Ectodermal cell (in vitro differentiated cells): ENCODE results near the gene JCAD.

Experiments used
- H3K27ac ChIP-seq: 2 replicates; pipeline ENCODE4 v1.7.0; 2013; ENCODE audit warnings: mild to moderate bottlenecking, low read depth, low read length; ENCODE audit not compliant: insufficient read depth, poor library complexity, severe bottlenecking
- H3K27me3 ChIP-seq: 2 replicates; pipeline ENCODE4 v1.7.0; 2013; ENCODE audit warnings: mild to moderate bottlenecking, low read length; ENCODE audit not compliant: insufficient read depth, control insufficient read depth, poor library complexity, severe bottlenecking
- H3K36me3 ChIP-seq: one replicate; pipeline ENCODE4 v1.7.0; 2013; ENCODE audit warnings: low read length; ENCODE audit not compliant: control insufficient read depth, insufficient read depth
- H3K4me1 ChIP-seq: one replicate; pipeline ENCODE4 v1.7.0; 2013; ENCODE audit warnings: low read length; ENCODE audit not compliant: control insufficient read depth, insufficient read depth
- H3K4me3 ChIP-seq: 2 replicates; pipeline ENCODE4 v1.7.0; 2013; ENCODE audit warnings: low read depth, low read length, control low read depth; ENCODE audit not compliant: insufficient read depth
- H3K9me3 ChIP-seq: 2 replicates; pipeline ENCODE4 v1.7.0; 2013; ENCODE audit warnings: mild to moderate bottlenecking, low read length, moderate library complexity; ENCODE audit not compliant: control insufficient read depth
- WGBS, 2 experiments: methylation state at CpG; one replicate each; pipeline ENCODE4 v1.1.7; 2013; ENCODE audit warnings: missing lambda C conversion rate in 2 of 2; 5-methylcytosine and 5-hydroxymethylcytosine counted together

Gene JCAD

GRCh38 chr10:30037620-30038336 lies 21.6 kb downstream of the JCAD start:
- H3K36me3 ChIP-seq, result no peaks in the 10 kb centered on the region
- WGBS, 2 experiments, result 95% methylated on average over 10 of the region's 10 CpGs

DNA sequence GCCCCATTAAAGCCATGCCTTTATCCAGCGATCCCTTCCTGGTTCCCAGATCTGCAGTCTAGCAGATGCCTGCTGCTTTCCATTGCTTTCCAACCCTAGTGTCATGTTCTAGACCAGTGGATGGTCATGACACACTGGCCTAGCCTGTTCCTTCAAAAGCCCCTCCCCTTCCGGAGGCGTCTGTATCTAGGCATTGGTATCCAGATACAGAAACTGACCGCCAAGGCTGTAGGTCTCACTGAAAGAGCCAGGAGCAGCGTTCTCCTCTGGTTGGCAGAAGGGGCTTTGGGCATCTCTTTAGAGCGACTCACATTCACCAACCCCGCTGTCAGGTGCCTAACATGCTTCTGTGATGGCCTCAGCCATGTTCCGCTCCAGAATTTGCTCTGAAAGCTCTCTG lies 22.6 kb downstream of the JCAD start:
- WGBS, 2 experiments, result 94 to 95% methylated on average over 8 of the region's 8 CpGs
- H3K4me3 ChIP-seq, result no peak overlapping the region

More at GRCh38 chr10:30037620-30038336, 21.6 kb downstream of the JCAD start:
- H3K4me3 ChIP-seq, result no peak overlapping the region
- no peaks in the 10 kb centered on the region for H3K27me3 ChIP-seq
- no peaks in the 10 kb centered on the region for H3K9me3 ChIP-seq
- H3K27ac ChIP-seq, result no peak overlapping the region
- H3K4me1 ChIP-seq, result peaks cover 7% of the 10 kb centered on the region

GRCh38 chr10:30036341-30036740 lies 23.0 kb downstream of the JCAD start:
- Histone ChIP-seq H3K4me3 (no peak overlapping the region), H3K27ac (no peak overlapping the region), H3K4me1 (peaks cover 7% of the 10 kb centered on the region), H3K27me3 (no peaks in the 10 kb centered on the region), H3K9me3 (no peaks in the 10 kb centered on the region), H3K36me3 (no peaks in the 10 kb centered on the region)
- 96 to 97% methylated on average over 3 of the region's 3 CpGs for WGBS, 2 experiments

More for the DNA sequence above, 22.6 kb downstream of the JCAD start:
- H3K27ac ChIP-seq, result no peak overlapping the region
- H3K36me3 ChIP-seq, result no peaks in the 10 kb centered on the region
- no peaks in the 10 kb centered on the region for H3K9me3 ChIP-seq
- H3K4me1 ChIP-seq, result peaks cover 7% of the 10 kb centered on the region
- H3K27me3 ChIP-seq, result no peaks in the 10 kb centered on the region

GRCh38 chr10:30034433-30035137 lies 24.8 kb downstream of the JCAD start:
- Histone ChIP-seq H3K36me3 (no peaks in the 10 kb centered on the region), H3K4me1 (peaks cover 7% of the 10 kb centered on the region), H3K9me3 (no peaks in the 10 kb centered on the region), H3K4me3 (no peak overlapping the region), H3K27me3 (no peaks in the 10 kb centered on the region), H3K27ac (no peak overlapping the region)
- WGBS, 2 experiments, result 36 to 37% methylated on average over 15 of the region's 15 CpGs

GRCh38 chr10:30032125-30032524 lies 27.3 kb downstream of the JCAD start:
- 100% methylated on average over 1 of the region's 1 CpG for WGBS, 2 experiments
- H3K36me3 ChIP-seq, result no peaks in the 10 kb centered on the region

GRCh38 chr10:30029872-30030256 lies 29.5 kb downstream of the JCAD start:
- Histone ChIP-seq H3K4me3 (no peak overlapping the region), H3K9me3 (no peaks in the 10 kb centered on the region), H3K36me3 (no peaks in the 10 kb centered on the region), H3K4me1 (peaks cover 5% of the 10 kb centered on the region), H3K27ac (no peak overlapping the region), H3K27me3 (no peaks in the 10 kb centered on the region)
- 87 to 94% methylated on average over 7 of the region's 7 CpGs for WGBS, 2 experiments

More at GRCh38 chr10:30032125-30032524, 27.3 kb downstream of the JCAD start:
- H3K4me3 ChIP-seq, result no peak overlapping the region
- H3K4me1 ChIP-seq, result peaks cover 7% of the 10 kb centered on the region
- H3K9me3 ChIP-seq, result no peaks in the 10 kb centered on the region
- no peaks in the 10 kb centered on the region for H3K27me3 ChIP-seq
- H3K27ac ChIP-seq, result no peak overlapping the region

GRCh38 chr10:30029164-30029871 lies 30.1 kb downstream of the JCAD start:
- Histone ChIP-seq H3K4me1 (no peaks in the 10 kb centered on the region), H3K4me3 (no peak overlapping the region), H3K9me3 (no peaks in the 10 kb centered on the region), H3K36me3 (no peaks in the 10 kb centered on the region), H3K27ac (no peak overlapping the region), H3K27me3 (no peaks in the 10 kb centered on the region)
- WGBS, 2 experiments, result 94 to 95% methylated on average over 19 of the region's 19 CpGs

DNA sequence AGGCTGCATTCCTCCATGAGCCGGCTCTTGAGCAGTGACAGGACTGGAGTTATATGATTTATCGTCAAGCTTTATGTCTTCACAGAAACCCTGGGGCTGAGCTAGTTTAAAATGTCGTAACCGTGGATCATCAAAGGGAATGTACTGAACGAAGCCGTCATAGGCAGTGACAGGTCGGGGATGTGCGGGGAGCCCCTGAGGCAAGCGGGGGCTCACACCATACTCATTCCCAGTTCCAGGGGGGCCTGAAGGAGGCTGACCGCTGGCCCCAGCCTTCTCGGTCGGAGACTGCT lies 30.7 kb downstream of the JCAD start:
- Histone ChIP-seq H3K9me3 (no peaks in the 10 kb centered on the region), H3K4me3 (no peak overlapping the region), H3K27me3 (no peaks in the 10 kb centered on the region), H3K36me3 (no peaks in the 10 kb centered on the region), H3K27ac (no peak overlapping the region), H3K4me1 (no peaks in the 10 kb centered on the region)
- 89 to 91% methylated on average over 12 of the region's 12 CpGs for WGBS, 2 experiments

GRCh38 chr10:30028006-30028737 lies 31.2 kb downstream of the JCAD start:
- H3K4me3 ChIP-seq, result no peak overlapping the region

More at GRCh38 chr10:30028006-30028737, 31.2 kb downstream of the JCAD start:
- H3K9me3 ChIP-seq, result no peaks in the 10 kb centered on the region
- no peaks in the 10 kb centered on the region for H3K36me3 ChIP-seq
- no peaks in the 10 kb centered on the region for H3K27me3 ChIP-seq
- H3K4me1 ChIP-seq, result no peaks in the 10 kb centered on the region
- no peak overlapping the region for H3K27ac ChIP-seq
- whole genome bisulfite sequencing, 2 experiments, result 94 to 95% methylated on average over 18 of the region's 18 CpGs
